Karpas-422 (cell line): ENCODE data around the gene CYP2A6. TPM values are rescaled to one million over a fixed set of nuclear protein-coding genes. Genes with fewer than 3 reads are reported as not detected.
"Not testable (repeated sequence)": the region's sequence is repeated elsewhere in the genome, so short reads cannot be mapped to it uniquely, and the experiment has no call there.

Experiments used
- DNase-seq: peaks from one replicate; pipeline ENCODE4 v3.0.0-alpha.2; 2015
- H2AFZ ChIP-seq: fragments of 200-600 bp; sonication (generic); 2 replicates; pipeline ENCODE4 v1.6.1; 2014; ENCODE audit warnings: antibody characterized with exemption, low read length, mixed read lengths
- H3K27ac ChIP-seq: fragments of 200-600 bp; sonication (generic); 2 replicates; pipeline ENCODE4 v1.5.1; 2014; ENCODE audit warnings: mild to moderate bottlenecking, low read length, moderate library complexity
- H3K27me3 ChIP-seq: fragments of 200-600 bp; sonication (generic); 2 replicates; pipeline ENCODE4 v1.6.1; 2014; ENCODE audit warnings: low read length, mixed read lengths
- H3K36me3 ChIP-seq: fragments of 200-600 bp; sonication (generic); 2 replicates; pipeline ENCODE4 v1.6.1; 2014; ENCODE audit warnings: low read length, mixed read lengths; ENCODE audit not compliant: insufficient read depth
- H3K4me1 ChIP-seq: fragments of 200-600 bp; sonication (generic); 2 replicates; pipeline ENCODE4 v1.6.1; 2014; ENCODE audit warnings: mild to moderate bottlenecking, low read length, mixed read lengths
- H3K4me2 ChIP-seq: fragments of 200-600 bp; sonication (generic); 2 replicates; pipeline ENCODE4 v1.6.1; 2014; ENCODE audit warnings: low read length, low read depth, mild to moderate bottlenecking; ENCODE audit not compliant: poor library complexity, severe bottlenecking
- H3K4me3 ChIP-seq: fragments of 200-600 bp; sonication (generic); 2 replicates; pipeline ENCODE4 v1.5.1; 2014; ENCODE audit warnings: mild to moderate bottlenecking, antibody characterized with exemption, low read length, mixed read lengths
- H3K79me2 ChIP-seq: fragments of 200-600 bp; sonication (generic); 2 replicates; pipeline ENCODE4 v1.6.1; 2014; ENCODE audit warnings: mild to moderate bottlenecking, low read length, mixed read lengths
- H3K9ac ChIP-seq: fragments of 200-600 bp; sonication (generic); 2 replicates; pipeline ENCODE4 v1.6.0; 2014; ENCODE audit warnings: low read length
- H3K9me2 ChIP-seq: fragments of 200-600 bp; sonication (generic), shearing (Covaris generic); replicated peaks from 2 replicates; pipeline ENCODE4 v1.6.0; 2014; ENCODE audit warnings: mild to moderate bottlenecking, low read length, moderate library complexity; ENCODE audit not compliant: insufficient read depth
- H3K9me3 ChIP-seq: fragments of 300-700, 200-600 bp; sonication (generic); 2 replicates; pipeline ENCODE4 v1.6.1; 2014; ENCODE audit warnings: low read length, mixed read lengths
- H4K20me1 ChIP-seq: fragments of 200-600 bp; sonication (generic); 2 replicates; pipeline ENCODE4 v1.6.1; 2014; ENCODE audit warnings: mild to moderate bottlenecking, antibody characterized with exemption, low read length, low read depth; ENCODE audit not compliant: insufficient read depth
- total RNA-seq: library from RNA; depleted of rRNA; stranded (reverse); fragments of >200 nt; shearing (Covaris generic); gene quantifications from 2 replicates; pipeline ENCODE4 v1.2.3, GENCODE V29; 2014; ENCODE audit warnings: low replicate concordance

The CYP2A6 gene
- total RNA-seq, 1 experiment from 2014 or later: not detected

DNA sequence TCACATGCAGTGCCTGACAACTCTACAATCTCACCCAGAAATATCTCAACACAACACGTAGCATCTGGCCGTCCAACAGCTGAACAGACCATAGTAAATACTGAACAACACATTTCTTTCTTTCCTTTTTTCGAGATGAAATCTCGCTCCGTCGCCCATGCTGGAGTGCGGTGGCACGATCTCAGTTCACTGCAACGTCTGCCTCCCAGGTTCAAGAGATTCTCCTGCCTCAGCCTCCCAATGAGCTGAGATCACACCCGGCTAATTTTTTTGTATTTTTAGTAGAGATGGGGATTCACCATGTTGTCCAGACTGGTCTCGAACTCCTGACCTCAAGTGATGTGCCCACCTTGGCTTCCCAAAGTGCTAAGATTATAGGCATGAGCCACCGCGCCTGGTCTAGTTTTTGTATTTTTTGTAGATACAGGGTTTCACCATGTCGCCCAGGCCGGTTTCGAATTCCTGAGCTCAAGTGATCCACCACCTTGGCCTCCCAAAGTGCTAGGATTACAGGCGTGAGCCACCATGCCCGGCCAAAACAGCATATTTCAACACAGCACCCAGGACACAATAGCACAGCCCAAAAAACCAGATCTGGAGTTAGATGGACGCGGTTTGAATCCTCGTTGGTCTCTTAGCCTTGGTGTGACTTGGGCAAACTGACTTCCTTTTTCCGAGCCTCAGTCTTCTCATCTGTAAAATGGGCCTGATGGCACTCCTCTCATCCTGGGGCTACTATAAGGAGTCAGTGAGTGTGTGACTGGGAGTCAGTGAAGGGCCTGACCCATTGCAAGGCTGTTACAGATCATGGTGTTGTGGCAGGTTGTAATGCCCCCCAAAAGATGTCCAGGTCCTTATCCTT lies 22.6 kb downstream of the CYP2A6 start:
- no peak for DNase-seq
- Histone ChIP-seq H3K27me3 (no peaks in the 10 kb centered on the region), H3K27ac (no peak overlapping the region), H3K79me2 (no peaks in the 10 kb centered on the region), H3K4me2 (no peak overlapping the region), H4K20me1 (no peaks in the 10 kb centered on the region), H3K9me3 (no peaks in the 10 kb centered on the region), H3K36me3 (no peaks in the 10 kb centered on the region), H3K4me3 (no peak overlapping the region), H2AFZ (no peak overlapping the region), H3K9ac (no peak overlapping the region), H3K9me2 (no peaks in the 10 kb centered on the region), H3K4me1 (peaks cover 8% of the 10 kb centered on the region)

DNA sequence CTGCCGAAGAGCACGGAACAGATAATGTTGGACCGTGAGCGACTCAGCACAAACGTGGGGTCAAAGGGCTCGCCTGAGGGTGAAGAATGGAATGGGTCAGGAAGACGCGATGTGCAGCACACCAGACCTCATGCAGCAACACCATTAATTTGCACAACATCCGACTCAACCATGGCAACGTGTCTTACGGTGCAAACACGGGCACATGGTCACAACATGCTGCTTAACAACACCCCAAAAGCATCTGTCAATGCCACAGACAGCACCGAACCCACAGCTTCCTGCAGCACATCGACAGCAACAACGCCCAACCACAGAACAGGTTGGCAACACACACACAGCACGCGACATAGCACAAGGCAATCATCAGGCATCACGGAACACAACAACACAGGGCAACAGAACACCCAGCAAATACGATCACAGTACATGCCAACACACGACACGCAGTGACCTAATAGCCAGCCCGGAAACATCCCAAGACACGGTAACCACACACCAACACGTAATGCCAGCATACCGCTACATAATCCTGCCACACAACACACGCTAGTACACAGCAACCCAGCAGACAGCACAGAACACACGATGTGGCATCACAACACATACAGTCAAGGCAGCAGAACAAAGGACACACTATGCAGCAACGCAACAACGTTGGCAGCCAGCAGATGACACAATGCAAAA lies 23.4 kb downstream of the CYP2A6 start:
- H3K36me3 ChIP-seq, H3K9me2 ChIP-seq, H4K20me1 ChIP-seq, H3K79me2 ChIP-seq, DNase-seq, H3K4me3 ChIP-seq, H2AFZ ChIP-seq, H3K9ac ChIP-seq, H3K9me3 ChIP-seq, H3K4me2 ChIP-seq, H3K27ac ChIP-seq, H3K27me3 ChIP-seq: not testable (repeated sequence)
- peaks cover 13% of the 10 kb centered on the region for H3K4me1 ChIP-seq

DNA sequence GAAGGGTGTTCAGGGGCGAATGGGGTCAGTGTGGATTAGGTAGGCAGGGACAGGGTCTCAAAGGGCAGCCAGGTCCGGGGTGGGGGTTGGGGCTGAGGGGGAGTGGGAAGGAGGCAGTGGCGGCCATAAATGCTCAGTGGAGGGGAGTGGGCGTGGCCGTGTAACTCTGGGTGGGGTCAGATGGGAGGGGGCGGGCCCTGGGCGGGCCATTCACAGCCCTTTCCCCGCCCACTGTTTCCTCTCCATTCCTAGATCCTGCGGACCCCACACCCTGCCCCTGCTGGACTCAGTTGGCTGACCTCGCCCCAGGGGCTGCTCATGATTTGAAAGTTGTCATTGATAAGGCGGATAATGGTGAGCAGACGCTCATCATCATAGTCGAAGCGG lies 23.9 kb downstream of the CYP2A6 start:
- not testable (repeated sequence) for H2AFZ ChIP-seq, H3K9me3 ChIP-seq

DNA sequence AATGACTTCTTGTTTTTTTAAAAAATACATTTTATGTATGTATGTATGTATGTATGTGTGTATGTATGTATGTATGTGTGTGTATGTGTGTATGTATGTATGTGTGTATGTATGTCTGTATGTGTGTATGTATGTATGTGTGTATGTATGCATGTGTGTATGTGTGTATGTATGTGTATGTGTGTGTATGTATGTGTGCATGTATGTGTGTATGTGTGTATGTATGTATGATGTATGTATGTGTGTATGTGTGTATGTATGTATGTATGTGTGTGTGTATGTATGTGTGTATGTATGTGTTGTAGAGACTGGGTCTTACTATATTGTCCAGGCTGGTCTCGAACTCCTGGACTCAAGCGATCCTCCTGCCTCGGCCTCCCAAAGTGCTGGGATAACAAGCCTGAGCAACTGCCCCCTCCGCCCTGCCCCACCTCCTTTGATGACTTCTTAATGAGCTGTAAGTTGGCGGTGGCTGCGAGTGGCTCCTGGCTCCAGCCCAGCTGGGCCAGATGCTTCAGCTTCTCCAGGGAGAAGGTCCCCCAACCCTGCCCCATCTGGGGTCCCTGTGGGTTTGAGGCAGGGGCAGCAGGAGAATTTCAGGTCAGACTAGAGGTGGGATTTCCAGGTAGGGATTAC lies 24.7 kb downstream of the CYP2A6 start:
- H3K36me3 ChIP-seq, H3K79me2 ChIP-seq, DNase-seq, H3K27ac ChIP-seq, H2AFZ ChIP-seq, H3K4me3 ChIP-seq, H3K9me3 ChIP-seq, H4K20me1 ChIP-seq, H3K4me2 ChIP-seq, H3K9ac ChIP-seq, H3K9me2 ChIP-seq, H3K27me3 ChIP-seq: not testable (repeated sequence)
- H3K4me1 ChIP-seq: peaks cover 13% of the 10 kb centered on the region

More for the DNA sequence above, 23.9 kb downstream of the CYP2A6 start:
- not testable (repeated sequence) for H3K27ac ChIP-seq, DNase-seq, H3K4me3 ChIP-seq, H3K4me2 ChIP-seq, H3K9me2 ChIP-seq, H3K79me2 ChIP-seq, H3K27me3 ChIP-seq, H3K36me3 ChIP-seq, H4K20me1 ChIP-seq, H3K9ac ChIP-seq
- H3K4me1 ChIP-seq: peaks cover 13% of the 10 kb centered on the region

DNA sequence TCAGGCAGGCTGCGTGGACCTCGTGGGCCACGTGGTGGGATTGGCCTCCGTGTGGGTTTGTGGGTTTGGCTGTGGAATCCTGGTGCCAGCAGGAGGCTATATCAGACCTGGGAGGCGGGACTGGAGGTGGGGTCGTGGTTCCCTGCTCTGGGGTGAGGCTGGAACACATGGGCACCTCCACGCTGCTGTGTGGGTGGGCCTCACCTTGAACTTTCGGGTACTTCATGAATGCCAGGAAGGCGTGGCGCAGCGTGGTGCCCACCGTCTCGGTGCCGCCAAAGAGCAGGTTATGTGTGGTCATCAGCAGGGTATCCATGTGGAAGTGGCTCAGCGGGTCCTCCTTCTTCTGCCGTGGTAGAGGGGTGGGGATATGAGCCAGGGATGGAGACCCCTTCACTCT lies 25.3 kb downstream of the CYP2A6 start:
- not testable (repeated sequence) for H3K79me2 ChIP-seq, H3K4me3 ChIP-seq, H3K36me3 ChIP-seq, H3K27me3 ChIP-seq, H2AFZ ChIP-seq, H3K9me2 ChIP-seq, DNase-seq, H3K4me2 ChIP-seq, H3K9ac ChIP-seq, H3K27ac ChIP-seq, H3K9me3 ChIP-seq, H4K20me1 ChIP-seq
- peaks cover 13% of the 10 kb centered on the region for H3K4me1 ChIP-seq

DNA sequence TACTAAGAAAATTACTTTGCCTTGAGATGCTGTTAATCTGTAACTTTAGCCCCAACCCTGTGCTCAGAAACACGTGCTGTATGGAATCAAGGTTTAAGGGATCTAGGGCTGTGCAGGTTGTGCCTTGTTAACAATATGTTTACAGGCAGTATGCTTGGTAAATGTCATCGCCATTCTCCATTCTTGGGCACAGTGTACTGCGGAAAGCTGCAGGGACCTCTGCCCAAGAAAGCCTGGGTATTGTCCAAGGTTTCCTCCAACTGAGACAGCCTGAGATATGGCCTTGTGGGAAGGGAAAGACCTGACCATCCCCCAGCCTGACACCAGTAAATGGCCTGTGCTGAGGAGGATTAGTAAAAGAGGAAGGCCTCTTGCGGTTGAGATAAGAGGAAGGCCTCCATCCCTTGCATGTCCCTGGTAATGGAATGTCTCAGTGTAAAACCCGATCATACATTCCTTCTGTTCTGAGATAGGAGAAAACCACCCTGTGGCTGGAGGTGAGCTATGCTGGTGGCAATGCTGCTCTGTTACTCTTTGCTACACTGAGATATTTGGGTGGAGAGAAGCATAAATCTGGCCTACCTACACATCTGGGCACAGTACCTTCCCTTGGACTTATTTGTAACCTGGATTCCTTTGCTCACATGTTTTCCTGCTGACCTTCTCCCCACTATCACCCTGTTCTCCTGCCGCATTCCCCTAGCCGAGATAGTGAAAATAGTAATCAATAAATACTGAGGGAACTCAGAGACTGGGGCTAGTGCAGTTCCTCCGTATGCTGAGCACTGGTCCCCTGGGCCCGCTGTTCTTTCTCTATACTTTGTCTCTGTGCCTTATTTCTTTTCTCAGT lies 27.3 kb downstream of the CYP2A6 start:
- DNase-seq: peak; percentile 63
- H3K9ac ChIP-seq: peak overlapping the region; percentile 28; the same call in 1 of the 2 replicates
- not testable (repeated sequence) for H3K27me3 ChIP-seq, H3K79me2 ChIP-seq, H3K36me3 ChIP-seq, H3K4me3 ChIP-seq, H4K20me1 ChIP-seq, H3K9me3 ChIP-seq, H3K4me2 ChIP-seq, H2AFZ ChIP-seq, H3K9me2 ChIP-seq
- H3K4me1 ChIP-seq: peaks cover 22% of the 10 kb centered on the region
- peak overlapping the region; percentile 46 for H3K27ac ChIP-seq

DNA sequence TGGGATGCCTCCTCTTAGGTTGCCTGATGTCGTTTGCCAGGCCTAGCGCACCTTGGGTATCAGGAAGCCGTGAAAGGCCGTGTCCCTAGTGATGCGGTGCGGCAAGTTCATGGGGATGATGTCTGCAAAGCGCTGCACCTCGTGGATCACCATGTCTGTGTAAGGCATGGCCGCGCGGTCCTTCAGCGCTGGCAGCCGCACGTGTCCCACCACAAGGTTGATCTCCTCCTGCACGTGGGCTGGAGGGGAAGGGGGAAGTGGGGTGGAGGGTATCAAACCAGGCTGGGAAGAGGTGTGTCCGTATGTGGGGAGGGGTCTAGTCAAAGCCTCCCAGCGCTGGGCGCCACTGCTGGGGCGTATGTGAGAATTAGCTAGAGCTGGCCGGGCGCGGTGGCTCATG lies 28.1 kb downstream of the CYP2A6 start:
- Histone ChIP-seq H3K9ac (no peak overlapping the region), H3K9me3 (no peaks in the 10 kb centered on the region), H3K36me3 (no peaks in the 10 kb centered on the region), H3K4me3 (no peak overlapping the region), H2AFZ (no peak overlapping the region), H3K79me2 (no peaks in the 10 kb centered on the region), H3K4me2 (no peak overlapping the region), H3K4me1 (peaks cover 22% of the 10 kb centered on the region), H3K27ac (no peak overlapping the region), H4K20me1 (no peaks in the 10 kb centered on the region), H3K9me2 (no peaks in the 10 kb centered on the region), H3K27me3 (no peaks in the 10 kb centered on the region)
- no peak for DNase-seq
